ENCODE data around the gene TXN.

The TXN gene

GRCh38 chr9:110249603-110250002 is 6.7 kb downstream of the TXN start:
- H3K4me3 Mint-ChIP-seq: no peak overlapping the region
- H3K9me3 Mint-ChIP-seq (ENCODE audit: low read depth): no peaks in the 10 kb centered on the region
- peaks cover 27% of the 10 kb centered on the region for H3K4me1 Mint-ChIP-seq (ENCODE audit: low read depth)
- H3K27me3 Mint-ChIP-seq: no peaks in the 10 kb centered on the region
- H3K36me3 Mint-ChIP-seq: peaks cover 16% of the 10 kb centered on the region
- no peak overlapping the region for H3K27ac Mint-ChIP-seq

- Mint-ChIP-seq H3K4me1 (ENCODE audit: low read depth) (peaks cover 15% of the 10 kb centered on the region), H3K9me3 (ENCODE audit: low read depth) (no peaks in the 10 kb centered on the region), H3K36me3 (peaks cover 16% of the 10 kb centered on the region), H3K4me3 (no peak overlapping the region), H3K27ac (no peak overlapping the region), H3K27me3 (no peaks in the 10 kb centered on the region)
Observed at GRCh38 chr9:110248361-110248760, 7.9 kb downstream of the TXN start.

DNA sequence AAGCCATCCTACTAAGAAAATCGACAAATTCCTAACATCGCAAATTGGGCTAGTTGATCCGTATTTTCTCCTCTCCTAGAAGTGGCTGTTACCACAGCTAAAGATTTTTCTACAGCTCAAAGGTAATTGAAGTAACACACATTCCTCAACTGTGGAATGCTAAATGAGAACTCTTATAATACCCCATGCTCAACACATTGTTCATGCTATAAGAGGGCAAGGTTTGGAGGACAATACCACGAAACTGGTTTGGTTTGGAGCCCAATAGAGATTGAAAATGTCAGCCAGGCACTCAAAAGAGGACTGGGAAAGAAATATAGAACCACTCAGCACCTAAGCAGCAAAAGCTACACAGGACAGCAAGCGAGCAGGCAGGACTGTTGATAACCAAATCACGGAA is 10.1 kb downstream of the TXN start:
- Mint-ChIP-seq H3K4me1 (ENCODE audit: low read depth) (peaks cover 2% of the 10 kb centered on the region), H3K27me3 (no peaks in the 10 kb centered on the region), H3K4me3 (no peak overlapping the region), H3K36me3 (peaks cover 24% of the 10 kb centered on the region), H3K27ac (no peak overlapping the region), H3K9me3 (ENCODE audit: low read depth) (no peaks in the 10 kb centered on the region)

DNA sequence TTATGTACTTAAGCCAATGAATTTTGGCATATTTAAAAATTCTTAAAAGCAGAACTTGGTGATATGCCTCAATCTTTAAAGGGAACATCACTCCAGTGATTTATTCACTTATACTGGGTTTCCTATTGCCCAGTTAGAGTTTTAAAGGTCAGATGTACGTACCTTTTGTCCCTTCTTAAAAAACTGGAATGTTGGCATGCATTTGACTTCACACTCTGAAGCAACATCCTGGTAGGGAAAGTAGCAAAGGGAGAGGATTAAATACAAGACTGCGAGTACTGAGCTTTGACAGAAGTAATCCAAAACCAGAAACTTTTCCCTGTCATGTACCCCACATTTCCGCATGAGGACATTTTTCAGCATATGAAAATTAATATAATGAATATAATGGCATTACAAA is 11.7 kb downstream of the TXN start:
- no peak overlapping the region for H3K4me3 Mint-ChIP-seq
- H3K4me1 Mint-ChIP-seq (ENCODE audit: low read depth): no peaks in the 10 kb centered on the region
- H3K36me3 Mint-ChIP-seq: peaks cover 22% of the 10 kb centered on the region
- H3K9me3 Mint-ChIP-seq (ENCODE audit: low read depth): no peaks in the 10 kb centered on the region
- no peaks in the 10 kb centered on the region for H3K27me3 Mint-ChIP-seq
- H3K27ac Mint-ChIP-seq: no peak overlapping the region

- Mint-ChIP-seq H3K9me3 (ENCODE audit: low read depth) (no peaks in the 10 kb centered on the region), H3K4me1 (ENCODE audit: low read depth) (no peaks in the 10 kb centered on the region), H3K36me3 (peaks cover 18% of the 10 kb centered on the region), H3K27ac (no peak overlapping the region), H3K4me3 (no peak overlapping the region), H3K27me3 (no peaks in the 10 kb centered on the region)
Observed at GRCh38 chr9:110241858-110242321, 14.4 kb downstream of the TXN start.

- Mint-ChIP-seq H3K4me1 (ENCODE audit: low read depth) (no peaks in the 10 kb centered on the region), H3K36me3 (peaks cover 14% of the 10 kb centered on the region), H3K27ac (no peak overlapping the region), H3K9me3 (ENCODE audit: low read depth) (no peaks in the 10 kb centered on the region), H3K4me3 (no peak overlapping the region), H3K27me3 (peaks cover 2% of the 10 kb centered on the region)
Observed at GRCh38 chr9:110241260-110241857, 14.9 kb downstream of the TXN start.

- peaks cover 11% of the 10 kb centered on the region for H3K36me3 Mint-ChIP-seq
- H3K27ac Mint-ChIP-seq: no peak overlapping the region
- peaks cover 3% of the 10 kb centered on the region for H3K27me3 Mint-ChIP-seq
- H3K4me3 Mint-ChIP-seq: no peak overlapping the region
- no peaks in the 10 kb centered on the region for H3K4me1 Mint-ChIP-seq (ENCODE audit: low read depth)
- no peaks in the 10 kb centered on the region for H3K9me3 Mint-ChIP-seq (ENCODE audit: low read depth)
Observed at GRCh38 chr9:110240198-110240597, 16.1 kb downstream of the TXN start.

- H3K4me3 Mint-ChIP-seq: no peak overlapping the region
- no peaks in the 10 kb centered on the region for H3K27me3 Mint-ChIP-seq
- H3K4me1 Mint-ChIP-seq (ENCODE audit: low read depth): no peaks in the 10 kb centered on the region
- no peaks in the 10 kb centered on the region for H3K36me3 Mint-ChIP-seq
- H3K27ac Mint-ChIP-seq: no peak overlapping the region
- H3K9me3 Mint-ChIP-seq (ENCODE audit: low read depth): no peaks in the 10 kb centered on the region
Observed at GRCh38 chr9:110228321-110228720, 28.0 kb downstream of the TXN start.

DNA sequence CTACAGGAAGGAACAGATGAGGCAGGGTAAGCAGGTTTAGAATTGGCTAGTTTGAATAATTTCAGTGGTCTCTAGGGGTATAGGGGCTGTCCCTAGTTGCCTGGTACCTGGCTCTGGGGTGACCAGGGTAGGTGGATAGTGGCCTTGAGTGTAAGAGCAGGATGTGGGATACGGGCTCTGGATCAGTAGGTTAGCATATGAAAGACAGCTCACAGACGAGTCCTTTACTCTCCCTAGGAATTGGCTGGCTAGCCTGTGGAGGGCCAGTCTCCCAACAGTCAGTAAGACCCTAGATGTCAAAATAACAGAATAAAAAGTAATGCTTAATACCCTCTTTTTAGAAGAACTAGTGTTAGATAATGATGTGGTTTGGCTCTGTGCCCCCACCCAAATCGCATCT is 31.7 kb downstream of the TXN start:
- H3K9me3 Mint-ChIP-seq (ENCODE audit: low read depth): no peaks in the 10 kb centered on the region
- no peak overlapping the region for H3K27ac Mint-ChIP-seq
- H3K36me3 Mint-ChIP-seq: no peaks in the 10 kb centered on the region

DNA sequence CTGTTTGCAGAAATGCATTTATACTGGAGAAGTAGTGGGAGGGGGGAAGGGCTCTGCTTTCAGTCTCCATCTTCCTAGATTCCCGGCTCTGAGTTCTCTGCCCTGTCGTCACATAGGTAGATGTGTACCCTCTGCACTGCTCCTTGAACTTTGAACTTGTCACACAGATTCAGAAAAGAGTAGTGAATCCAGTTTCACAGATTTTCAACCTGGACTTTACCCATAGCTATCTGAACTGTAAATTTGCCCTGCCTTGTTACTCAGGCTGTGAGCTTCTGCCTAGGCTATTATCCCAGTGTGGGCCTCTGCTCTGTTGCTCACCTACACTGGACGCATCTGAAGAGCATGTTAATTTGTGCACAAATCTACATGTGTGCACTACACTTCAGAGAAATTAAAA is 35.5 kb downstream of the TXN start:
- no peaks in the 10 kb centered on the region for H3K9me3 Mint-ChIP-seq (ENCODE audit: low read depth)

More for the DNA sequence above, 31.7 kb downstream of the TXN start:
- Mint-ChIP-seq H3K27me3 (no peaks in the 10 kb centered on the region), H3K4me1 (ENCODE audit: low read depth) (no peaks in the 10 kb centered on the region), H3K4me3 (no peak overlapping the region)

GRCh38 chr9:110217656-110218099 is 38.6 kb downstream of the TXN start:
- H3K4me1 Mint-ChIP-seq (ENCODE audit: low read depth): no peaks in the 10 kb centered on the region
- no peak overlapping the region for H3K27ac Mint-ChIP-seq
- H3K27me3 Mint-ChIP-seq: peaks cover 1% of the 10 kb centered on the region
- no peaks in the 10 kb centered on the region for H3K9me3 Mint-ChIP-seq (ENCODE audit: low read depth)
- H3K36me3 Mint-ChIP-seq: no peaks in the 10 kb centered on the region
- H3K4me3 Mint-ChIP-seq: no peak overlapping the region

More for the DNA sequence above, 35.5 kb downstream of the TXN start:
- Mint-ChIP-seq H3K4me3 (no peak overlapping the region), H3K36me3 (no peaks in the 10 kb centered on the region), H3K4me1 (ENCODE audit: low read depth) (no peaks in the 10 kb centered on the region), H3K27ac (no peak overlapping the region), H3K27me3 (peaks cover 1% of the 10 kb centered on the region)

GRCh38 chr9:110214586-110215355 is 41.5 kb downstream of the TXN start:
- H3K4me1 Mint-ChIP-seq (ENCODE audit: low read depth): no peaks in the 10 kb centered on the region
- H3K36me3 Mint-ChIP-seq: no peaks in the 10 kb centered on the region
- peaks cover 1% of the 10 kb centered on the region for H3K27me3 Mint-ChIP-seq
- H3K9me3 Mint-ChIP-seq (ENCODE audit: low read depth): no peaks in the 10 kb centered on the region
- no peak overlapping the region for H3K4me3 Mint-ChIP-seq
- H3K27ac Mint-ChIP-seq: no peak overlapping the region

DNA sequence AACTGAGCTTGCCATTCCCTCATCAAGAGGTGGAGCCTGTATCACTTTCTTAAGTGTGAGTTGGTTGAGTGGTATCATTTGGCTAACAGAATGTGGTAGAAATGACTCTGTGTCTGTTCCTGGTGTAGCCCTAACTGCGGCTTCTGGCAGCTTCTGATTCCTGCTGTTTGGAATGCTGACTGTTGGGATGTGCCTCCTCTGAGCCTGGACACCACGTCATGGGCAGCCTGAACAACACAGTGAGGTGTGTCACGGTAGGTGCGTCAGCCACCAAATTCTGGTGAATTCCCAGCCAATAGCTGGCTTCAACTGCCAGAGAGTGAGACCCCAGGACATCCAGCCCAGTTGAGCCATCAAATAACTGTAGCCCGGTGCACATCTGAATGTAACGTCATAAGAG is 42.2 kb downstream of the TXN start:
- Mint-ChIP-seq H3K27ac (no peak overlapping the region), H3K36me3 (no peaks in the 10 kb centered on the region), H3K27me3 (peaks cover 1% of the 10 kb centered on the region), H3K4me1 (ENCODE audit: low read depth) (no peaks in the 10 kb centered on the region), H3K4me3 (no peak overlapping the region), H3K9me3 (ENCODE audit: low read depth) (no peaks in the 10 kb centered on the region)

DNA sequence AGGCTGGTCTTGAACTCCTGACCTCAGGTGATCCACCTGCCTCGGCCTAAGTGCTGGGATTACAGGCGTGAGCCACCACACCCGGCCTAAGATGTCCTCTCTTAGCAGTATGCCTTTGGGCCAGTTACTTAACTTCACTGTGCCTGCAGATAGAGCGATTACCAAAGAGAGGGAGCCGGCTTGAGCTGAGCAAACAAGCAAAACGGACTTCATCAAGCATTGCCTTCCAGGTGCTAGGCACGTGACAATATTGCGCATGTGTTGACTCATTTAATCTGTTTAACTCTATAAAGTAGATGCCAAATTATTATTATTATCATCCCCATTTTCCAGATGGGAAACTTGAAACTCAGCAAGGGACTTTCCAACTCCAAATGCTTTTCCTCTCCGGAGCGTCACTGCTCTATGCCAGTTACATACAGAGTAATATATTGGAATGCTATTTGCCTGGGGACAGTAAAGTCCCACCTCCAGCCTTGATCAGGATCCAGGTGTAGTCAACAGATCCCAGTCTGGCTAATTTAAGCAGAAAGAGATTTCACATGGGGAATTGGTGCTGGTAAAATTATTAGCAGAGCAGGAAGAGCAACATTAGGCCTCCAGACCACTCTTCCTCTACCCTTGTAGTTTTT is 42.8 kb downstream of the TXN start:
- H3K4me1 Mint-ChIP-seq (ENCODE audit: low read depth): no peaks in the 10 kb centered on the region
- H3K4me3 Mint-ChIP-seq: no peak overlapping the region
- peaks cover 1% of the 10 kb centered on the region for H3K27me3 Mint-ChIP-seq
- no peaks in the 10 kb centered on the region for H3K36me3 Mint-ChIP-seq
- H3K9me3 Mint-ChIP-seq (ENCODE audit: low read depth): no peaks in the 10 kb centered on the region
- no peak overlapping the region for H3K27ac Mint-ChIP-seq

DNA sequence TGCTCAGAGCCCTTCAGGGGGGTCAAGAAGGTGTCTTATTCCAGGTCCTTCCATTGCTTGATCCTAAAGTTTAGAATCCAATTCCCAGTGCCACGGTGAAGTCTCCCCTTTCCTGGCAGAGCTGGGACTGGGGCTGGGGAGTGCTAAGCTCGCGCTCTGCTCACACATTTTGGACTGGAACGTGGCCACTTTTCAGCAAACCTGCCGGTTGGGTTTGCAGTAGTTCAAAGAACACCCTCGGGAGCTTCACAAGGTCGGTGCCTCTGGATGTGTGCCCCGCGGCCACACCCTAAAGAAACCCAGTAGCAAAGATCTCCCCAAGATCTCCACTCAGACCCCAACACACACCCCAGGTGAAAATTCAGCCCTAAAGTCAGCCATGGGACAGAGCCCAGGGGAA is 48.3 kb downstream of the TXN start, which contains the start of gene C9orf152:
TSS of gene C9orf152 (minus strand) at position 129 of the 400 bp plus-strand sequence. CDS start 580 bp downstream, outside the sequence.
- no peak within 1 kb of the TSS for H3K27ac Mint-ChIP-seq
- H3K9me3 Mint-ChIP-seq (ENCODE audit: low read depth): no peaks in the 10 kb centered on the region
- no peak within 1 kb of the TSS for H3K4me3 Mint-ChIP-seq
- H3K4me1 Mint-ChIP-seq (ENCODE audit: low read depth): no peaks in the 10 kb centered on the region
- no peaks in the 10 kb centered on the region for H3K36me3 Mint-ChIP-seq
- H3K27me3 Mint-ChIP-seq: no peaks in the 10 kb centered on the region
